IMR-90 (cell line): ENCODE results near the gene PIM1. TPM values are rescaled to one million over a fixed set of nuclear protein-coding genes. Genes with fewer than 3 reads are reported as not detected.
A peak's percentile ranks its signal among the peaks of the same experiment; 100 is the strongest.

ENCODE experiments used
- ATAC-seq: fragments of 200-7000 bp; cut with Tn5 transposase; 2 replicates; pipeline ENCODE4 v1.9.1; 2020; ENCODE audit warnings: low read depth, mild to moderate bottlenecking, moderate library complexity
- BruUV-seq: library from RNA; stranded (reverse); fragments of 400-500 nt; replicated peaks from 2 replicates; lab custom pipeline; 2021; lab: Mats Ljungman, UMichigan
- CTCF ChIA-PET: fragments of 300-600 bp; formaldehyde crosslinking; extraction: SDS; loops from one replicate; lab custom pipeline; 2021; ENCODE audit warnings: antibody characterized with exemption; lab: Yijun Ruan, JAX
- POLR2A ChIA-PET: fragments of 300-600 bp; sonication (Branson Sonifier 250); formaldehyde crosslinking; loops from one replicate; lab custom pipeline; 2022; ENCODE audit warnings: antibody characterized with exemption; ENCODE audit not compliant: unreplicated experiment; lab: Charles Lee
- DNase-seq: peaks from one replicate; pipeline ENCODE4 v3.0.0; 2013
- H2AFZ ChIP-seq: replicated peaks from 2 replicates; pipeline ENCODE3; 2013; ENCODE audit warnings: low read length, mild to moderate bottlenecking; ENCODE audit not compliant: poor library complexity
- H2AK5ac ChIP-seq: 2 replicates; pipeline ENCODE4 v1.6.1; 2013; ENCODE audit warnings: low read depth, low read length, inconsistent platforms
- H2AK9ac ChIP-seq: replicated peaks from 2 replicates; pipeline ENCODE3; 2013; ENCODE audit warnings: mild to moderate bottlenecking, low read depth, low read length, moderate library complexity; ENCODE audit not compliant: poor library complexity
- H2BK120ac ChIP-seq: 2 replicates; pipeline ENCODE4 v1.6.1; 2013; ENCODE audit warnings: low read depth, low read length, inconsistent platforms
- H2BK15ac ChIP-seq: 3 replicates; pipeline ENCODE4 v1.6.1; 2013; ENCODE audit warnings: low read depth, low read length, inconsistent platforms
- H2BK20ac ChIP-seq: 2 replicates; pipeline ENCODE4 v1.6.1; 2013; ENCODE audit warnings: low read depth, mild to moderate bottlenecking, inconsistent platforms, low read length, moderate library complexity
- H2BK5ac ChIP-seq: 2 replicates; pipeline ENCODE4 v1.6.1; 2013; ENCODE audit warnings: mild to moderate bottlenecking, low read depth, low read length, inconsistent platforms; ENCODE audit not compliant: poor library complexity, severe bottlenecking
- H3K14ac ChIP-seq: replicated peaks from 2 replicates; pipeline ENCODE4 v1.6.1; 2013; ENCODE audit warnings: low read depth, low read length, inconsistent platforms
- H3K18ac ChIP-seq: 2 replicates; pipeline ENCODE4 v1.6.1; 2013; ENCODE audit warnings: low read depth, low read length, control low read depth
- H3K23ac ChIP-seq: 2 replicates; pipeline ENCODE4 v1.6.1; 2013; ENCODE audit warnings: low read depth, low read length, inconsistent platforms
- H3K27ac ChIP-seq: 2 replicates; pipeline ENCODE4 v1.5.1; 2013; ENCODE audit warnings: mild to moderate bottlenecking, control low read depth, low read length; ENCODE audit not compliant: insufficient read depth
- H3K27me3 ChIP-seq: 2 replicates; pipeline ENCODE4 v1.6.1; 2013; ENCODE audit warnings: low read length; ENCODE audit not compliant: control insufficient read depth, insufficient read depth
- H3K36me3 ChIP-seq: 2 replicates; pipeline ENCODE4 v1.6.1; 2013; ENCODE audit warnings: low read length, mixed read lengths; ENCODE audit not compliant: control insufficient read depth, insufficient read depth
- H3K4ac ChIP-seq: 2 replicates; pipeline ENCODE4 v1.6.1; 2013; ENCODE audit warnings: low read depth, low read length, inconsistent platforms
- H3K4me1 ChIP-seq: 2 replicates; pipeline ENCODE4 v1.6.1; 2013; ENCODE audit warnings: low read length, mixed read lengths; ENCODE audit not compliant: control insufficient read depth, insufficient read depth
- H3K4me2 ChIP-seq: 2 replicates; pipeline ENCODE4 v1.6.1; 2013; ENCODE audit warnings: low read depth, mild to moderate bottlenecking, control low read depth, low read length, moderate library complexity
- H3K4me3 ChIP-seq: 2 replicates; pipeline ENCODE4 v1.5.1; 2013; ENCODE audit warnings: low read depth, mild to moderate bottlenecking, control low read depth, low read length, moderate library complexity; ENCODE audit not compliant: insufficient read depth
- H3K56ac ChIP-seq: 2 replicates; pipeline ENCODE4 v1.6.1; 2013; ENCODE audit warnings: low read length, inconsistent platforms; ENCODE audit not compliant: insufficient read depth; ENCODE audit errors: extremely low read depth
- H3K79me1 ChIP-seq, 2 experiments: 2 replicates each; pipeline ENCODE4 v1.6.1; 2013; ENCODE audit warnings: low read length in 2 of 2, inconsistent platforms in 1 of 2, low read depth in 1 of 2
- H3K9ac ChIP-seq: 2 replicates; pipeline ENCODE4 v1.6.1; 2013; ENCODE audit warnings: low read depth, low read length, control low read depth
- H3K9me1 ChIP-seq: 2 replicates; pipeline ENCODE4 v1.6.1; 2013; ENCODE audit warnings: low read length, inconsistent platforms; ENCODE audit not compliant: insufficient read depth
- H3K9me3 ChIP-seq: 2 replicates; pipeline ENCODE4 v1.6.1; 2013; ENCODE audit warnings: low read length; ENCODE audit not compliant: control insufficient read depth, insufficient read depth
- H4K20me1 ChIP-seq: 2 replicates; pipeline ENCODE4 v1.6.1; 2013; ENCODE audit warnings: low read length, inconsistent platforms; ENCODE audit not compliant: insufficient read depth
- H4K5ac ChIP-seq: 2 replicates; pipeline ENCODE4 v1.6.1; 2013; ENCODE audit warnings: mild to moderate bottlenecking, low read depth, low read length, control low read depth
- H4K8ac ChIP-seq, 2 experiments: 2 replicates each; pipeline ENCODE4 v1.6.1; 2013; ENCODE audit warnings: low read depth in 2 of 2, low read length in 2 of 2, control low read depth in 1 of 2, inconsistent platforms in 1 of 2
- H4K91ac ChIP-seq: 2 replicates; pipeline ENCODE4 v1.6.1; 2013; ENCODE audit warnings: low read depth, low read length, inconsistent platforms; ENCODE audit not compliant: insufficient read depth
- CEBPB ChIP-seq: IDR thresholded peaks from 2 replicates; pipeline ENCODE4 v1.6.1; 2012; ENCODE audit warnings: low read depth, low read length, improper control_type of control experiment
- CHD1 ChIP-seq: IDR thresholded peaks from 2 replicates; pipeline ENCODE4 v1.6.1; 2012; ENCODE audit warnings: low read depth, low read length, improper control_type of control experiment
- CTCF ChIP-seq: conservative IDR thresholded peaks from 2 replicates; pipeline ENCODE4 v1.5.1; 2012; ENCODE audit warnings: mild to moderate bottlenecking, low read depth, low read length, improper control_type of control experiment
- ELK1 ChIP-seq: fragments of 150-350 bp; IDR thresholded peaks from 2 replicates; pipeline ENCODE4 v1.6.1; 2016; ENCODE audit warnings: low read depth, mild to moderate bottlenecking, low read length, moderate library complexity, borderline replicate concordance
- MAFK ChIP-seq: IDR thresholded peaks from 2 replicates; pipeline ENCODE4 v1.6.1; 2012; ENCODE audit warnings: low read depth, low read length, improper control_type of control experiment
- POLR2A ChIP-seq: IDR thresholded peaks from 2 replicates; pipeline ENCODE4 v1.6.1; 2012; ENCODE audit warnings: mild to moderate bottlenecking, low read depth, low read length
- RAD21 ChIP-seq: IDR thresholded peaks from 2 replicates; pipeline ENCODE4 v1.6.1; 2012; ENCODE audit warnings: low read length, improper control_type of control experiment
- RCOR1 ChIP-seq: IDR thresholded peaks from 2 replicates; pipeline ENCODE4 v1.6.1; 2012; ENCODE audit warnings: mild to moderate bottlenecking, low read length, improper control_type of control experiment; ENCODE audit not compliant: insufficient replicate concordance
- RFX5 ChIP-seq: IDR thresholded peaks from 2 replicates; pipeline ENCODE4 v1.8.0; 2012; ENCODE audit warnings: low read depth, mild to moderate bottlenecking, low read length, moderate library complexity
- SMC3 ChIP-seq: fragments of 150-350 bp; IDR thresholded peaks from 2 replicates; pipeline ENCODE4 v1.6.1; 2016; ENCODE audit warnings: low read depth, mild to moderate bottlenecking, antibody characterized with exemption, low read length, moderate library complexity
- USF2 ChIP-seq: fragments of 150-350 bp; IDR thresholded peaks from 2 replicates; pipeline ENCODE4 v1.6.1; 2017; ENCODE audit warnings: mild to moderate bottlenecking, antibody characterized with exemption, low read length, low read depth
- WGBS, 2 experiments: methylation state at CpG; one replicate each; pipeline versions ENCODE4 v1.1.5 to v1.1.7; 2013; ENCODE audit warnings: missing lambda C conversion rate in 2 of 2; ENCODE audit not compliant: insufficient read length in 1 of 2; ENCODE audit errors: extremely low coverage in 2 of 2; 5-methylcytosine and 5-hydroxymethylcytosine counted together
- dilution Hi-C: fragments of 300-500 bp; cut with HindIII; formaldehyde crosslinking; loops from one replicate; pipeline ENCODE4 v1.14.3; 2018; ENCODE audit warnings: low sequenced_read_pairs; ENCODE audit not compliant: unreplicated experiment
- in situ Hi-C: fragments of 300-500 bp; cut with MboI; formaldehyde crosslinking; loops from 3 replicates; pipeline ENCODE4 v1.14.3; 2019; ENCODE audit warnings: low sequenced_read_pairs, inconsistent platforms, mixed read lengths
- intact Hi-C: fragments of 100-400 bp; cut with micrococcal nuclease; formaldehyde crosslinking; loops from 2 replicates; pipeline ENCODE4 v1.10.0; 2022
- polyA plus RNA-seq, 3 experiments: library from polyadenylated mRNA; depleted of rRNA; stranded (reverse); fragments of >200 nt; gene quantifications; 2 replicates each; pipeline ENCODE4 v1.2.3, GENCODE V29; 2012; ENCODE audit warnings: low replicate concordance in 1 of 3
- total RNA-seq: library from RNA; depleted of rRNA; stranded (reverse); fragments of >200 nt; gene quantifications from 2 replicates; pipeline ENCODE4 v1.2.3, GENCODE V29; 2012

PIM1 gene
- total and polyA plus RNA-seq, 2 of the 4 experiments (the other 2 are of a cell fraction): 7.2 to 18.5 TPM

GRCh38 chr6:37126493-37126958 is 43.4 kb upstream of the PIM1 start:
- no peak overlapping the region; the same call in 2 of the 3 replicates for H2BK15ac ChIP-seq
- no peak overlapping the region for H3K23ac ChIP-seq
- H3K9me1 ChIP-seq: no peaks in the 10 kb centered on the region; the same call in 1 of the 2 replicates
- BruUV-seq: no TSS peak
- H3K4ac ChIP-seq: peak overlapping the region; percentile 62
- H3K18ac ChIP-seq: no peak overlapping the region; the same call in 1 of the 2 replicates
- H3K9me3 ChIP-seq: no peaks in the 10 kb centered on the region
- H3K27me3 ChIP-seq: no peaks in the 10 kb centered on the region
- H2BK20ac ChIP-seq: peak overlapping the region; percentile 48; the same call in 1 of the 2 replicates
- no peak overlapping the region for H2BK5ac ChIP-seq
- no peak overlapping the region for H4K5ac ChIP-seq
- intact Hi-C loops: no loop called here
- H3K79me1 ChIP-seq: no peaks in the 10 kb centered on the region
- H2BK120ac ChIP-seq: no peak overlapping the region
- 0 out of 2 replicates have a peak overlapping the region, but pooled peaks have one; percentile 17 for H2AK5ac ChIP-seq
- dilution Hi-C loops: no loop called here
- H2AFZ ChIP-seq: peak overlapping the region; percentile 78
- no peak overlapping the region for H3K27ac ChIP-seq
- DNase-seq (no peak), ATAC-seq (no peak)
- no peak overlapping the region for H3K14ac ChIP-seq
- POLR2A ChIA-PET: no interaction called here
- no peak overlapping the region for H3K4me3 ChIP-seq
- peak overlapping the region in 1 of 2 experiments; percentile 59; a peak in 1 of 4 replicates for H4K8ac ChIP-seq
- H3K36me3 ChIP-seq: no peaks in the 10 kb centered on the region
- no peak overlapping the region for H3K9ac ChIP-seq
- H2AK9ac ChIP-seq: no peak overlapping the region
- peak overlapping the region; percentile 51; the same call in 1 of the 2 replicates for H4K91ac ChIP-seq
- H4K20me1 ChIP-seq: no peaks in the 10 kb centered on the region
- WGBS, 2 experiments: 22% methylated on average over 1 of the region's 6 CpGs; no CpG with 5 or more reads in 1 of the 2 experiments
- no peak for TF ChIP-seq MAFK
- TF ChIP-seq CHD1: no peak
- no peak for TF ChIP-seq CTCF
- no peak for TF ChIP-seq CEBPB
- TF ChIP-seq RCOR1: no peak
- TF ChIP-seq POLR2A: no peak
- no peak for TF ChIP-seq USF2
- no peak for TF ChIP-seq RFX5
- no peak for TF ChIP-seq ELK1
- no peak for TF ChIP-seq RAD21
- TF ChIP-seq SMC3: no peak
- in situ Hi-C loops: no loop called here
- CTCF ChIA-PET: interaction anchor here (0.7 kb wide), 1 partner anchor 15 kb away, joined by 3 read pairs; no protein-coding TSS in a partner anchor
- H3K4me1 ChIP-seq: peaks cover 15% of the 10 kb centered on the region
- no peak overlapping the region for H3K56ac ChIP-seq
- H3K4me2 ChIP-seq: no peak overlapping the region
